Endothelial cell of umbilical vein (primary cell): Measurements from ENCODE around the gene WDR55. TPM values are rescaled to one million over a fixed set of nuclear protein-coding genes. Genes with fewer than 3 reads are reported as not detected.
A peak's percentile ranks its signal among the peaks of the same experiment; 100 is the strongest.

Experiments
- microRNA-seq: library from miRNA; unstranded; fragments of <30 nt; microRNA quantifications from one replicate; pipeline ENCODE4 v1.2.0, GENCODE V29; 2021; ENCODE audit warnings: borderline number of aligned reads, borderline replicate concordance
- polyA plus RNA-seq, 4 experiments: library from polyadenylated mRNA; depleted of rRNA in 3 of 4; stranded (reverse) in 3 of 4; unstranded in 1 of 4; fragments of >200 nt; gene quantifications; 2 replicates each; pipeline versions ENCODE4 v1.2.1 to v1.2.3, GENCODE V29; 2011 to 2012; ENCODE audit warnings: missing spikeins in 1 of 4
- small RNA-seq: library from RNA; depleted of rRNA; stranded (forward); fragments of <200 nt; gene quantifications from one replicate; pipeline ENCODE3, GENCODE V24; 2012; ENCODE audit warnings: low replicate concordance, low read depth; ENCODE audit not compliant: insufficient read depth, insufficient read length
- total RNA-seq: library from RNA; stranded (reverse); gene quantifications from 2 replicates; pipeline ENCODE4 v1.2.3, GENCODE V29; 2021

WDR55 gene
- total and polyA plus RNA-seq, 2 donors (not counting 3 experiments of a cell fraction or from before 2014, with no cell fraction given), result 17.5 to 25.3 TPM

Small RNA genes within 50 kb of the gene (microRNA-seq; reads per million reads assigned to microRNA genes)
- gene MIR3655, result not detected

Small RNA genes within 50 kb of the gene (small RNA-seq; reads per million reads assigned to genes)
- 3.9 reads per million, percentile 28 among the genes with 10 or more reads in this experiment for gene VTRNA1-1
- 8.3 reads per million, percentile 55 among the genes with 10 or more reads in this experiment for gene VTRNA1-2

Other genes starting within 250 kb of the WDR55 start
- 7.6 and 8.8 TPM in 2 replicates for gene EIF4EBP3, start 117.2 kb upstream of the WDR55 start, total RNA-seq
- gene EIF4EBP3, start 117.2 kb upstream of the WDR55 start, polyA plus RNA-seq, result 3.7 and 6.5 TPM in 2 replicates
- gene SRA1, start 107.4 kb upstream of the WDR55 start, total RNA-seq, result 19.7 and 29.7 TPM in 2 replicates
- gene SRA1, start 107.4 kb upstream of the WDR55 start, polyA plus RNA-seq, result 17.6 and 20.3 TPM in 2 replicates
- 12.1 and 13.3 TPM in 2 replicates for gene APBB3, start 100.3 kb upstream of the WDR55 start, total RNA-seq
- gene APBB3, start 100.3 kb upstream of the WDR55 start, polyA plus RNA-seq, result 22.8 and 24.5 TPM in 2 replicates
- 60.9 and 65.6 TPM in 2 replicates for gene SLC35A4, start 100.1 kb upstream of the WDR55 start, total RNA-seq
- 112 and 118 TPM in 2 replicates for gene SLC35A4, start 100.1 kb upstream of the WDR55 start, polyA plus RNA-seq
- gene CD14, start 31.7 kb upstream of the WDR55 start, total RNA-seq, result 0.33 TPM in 1 of 2 replicates, not detected in the other
- gene CD14, start 31.7 kb upstream of the WDR55 start, polyA plus RNA-seq, result 3.7 and 5.1 TPM in 2 replicates
- gene TMCO6, start 25.5 kb upstream of the WDR55 start, total RNA-seq, result 14.2 and 23.7 TPM in 2 replicates
- 22.0 and 23.2 TPM in 2 replicates for gene TMCO6, start 25.5 kb upstream of the WDR55 start, polyA plus RNA-seq
- 56.1 and 63.4 TPM in 2 replicates for gene NDUFA2, start 17.3 kb upstream of the WDR55 start, total RNA-seq
- gene NDUFA2, start 17.3 kb upstream of the WDR55 start, polyA plus RNA-seq, result 130 and 131 TPM in 2 replicates
- gene IK, start 17.1 kb upstream of the WDR55 start, total RNA-seq, result 78.9 and 90.4 TPM in 2 replicates
- 43.4 and 64.0 TPM in 2 replicates for gene IK, start 17.1 kb upstream of the WDR55 start, polyA plus RNA-seq
- gene DND1, start 8.7 kb downstream of the WDR55 start, total RNA-seq, result 1.1 TPM in 2 replicates
- 1.2 and 1.4 TPM in 2 replicates for gene DND1, start 8.7 kb downstream of the WDR55 start, polyA plus RNA-seq
- gene HARS1, start 26.5 kb downstream of the WDR55 start, total RNA-seq, result 104 and 105 TPM in 2 replicates
- gene HARS1, start 26.5 kb downstream of the WDR55 start, polyA plus RNA-seq, result 56.0 and 65.2 TPM in 2 replicates
- gene HARS2, start 26.6 kb downstream of the WDR55 start, total RNA-seq, result 29.6 and 31.7 TPM in 2 replicates
- 19.9 and 23.6 TPM in 2 replicates for gene HARS2, start 26.6 kb downstream of the WDR55 start, polyA plus RNA-seq
- gene ZMAT2, start 35.5 kb downstream of the WDR55 start, total RNA-seq, result 49.0 and 49.4 TPM in 2 replicates
- 45.8 and 58.0 TPM in 2 replicates for gene ZMAT2, start 35.5 kb downstream of the WDR55 start, polyA plus RNA-seq
- gene PCDHA1, start 121.2 kb downstream of the WDR55 start, total RNA-seq, result not detected in 2 replicates
- 0.03 and 0.04 TPM in 2 replicates for gene PCDHA1, start 121.2 kb downstream of the WDR55 start, polyA plus RNA-seq
- not detected in 2 replicates for gene PCDHA2, start 129.9 kb downstream of the WDR55 start, total RNA-seq
- gene PCDHA2, start 129.9 kb downstream of the WDR55 start, polyA plus RNA-seq, result 0.02 TPM in 1 of 2 replicates, not detected in the other
- gene PCDHA3, start 136.2 kb downstream of the WDR55 start, total RNA-seq, result 0.09 TPM in 1 of 2 replicates, not detected in the other
- gene PCDHA3, start 136.2 kb downstream of the WDR55 start, polyA plus RNA-seq, result 0.07 and 0.08 TPM in 2 replicates
- gene PCDHA4, start 142.2 kb downstream of the WDR55 start, total RNA-seq, result 0.04 and 0.14 TPM in 2 replicates
- 0.14 and 0.26 TPM in 2 replicates for gene PCDHA4, start 142.2 kb downstream of the WDR55 start, polyA plus RNA-seq
- not detected in 2 replicates for gene PCDHA5, start 156.7 kb downstream of the WDR55 start, total RNA-seq
- gene PCDHA5, start 156.7 kb downstream of the WDR55 start, polyA plus RNA-seq, result not detected in 2 replicates
- 0.18 TPM in 1 of 2 replicates, not detected in the other for gene PCDHA6, start 163.1 kb downstream of the WDR55 start, total RNA-seq
- 0.04 and 0.08 TPM in 2 replicates for gene PCDHA6, start 163.1 kb downstream of the WDR55 start, polyA plus RNA-seq
- 0.14 TPM in 1 of 2 replicates, not detected in the other for gene PCDHA7, start 169.4 kb downstream of the WDR55 start, total RNA-seq
- 0.07 and 0.30 TPM in 2 replicates for gene PCDHA7, start 169.4 kb downstream of the WDR55 start, polyA plus RNA-seq
- not detected in 2 replicates for gene PCDHA8, start 176.3 kb downstream of the WDR55 start, total RNA-seq
- not detected in 2 replicates for gene PCDHA8, start 176.3 kb downstream of the WDR55 start, polyA plus RNA-seq
- gene PCDHA9, start 183.5 kb downstream of the WDR55 start, total RNA-seq, result not detected in 2 replicates
- gene PCDHA9, start 183.5 kb downstream of the WDR55 start, polyA plus RNA-seq, result 0.03 TPM in 1 of 2 replicates, not detected in the other
- 0.07 and 0.18 TPM in 2 replicates for gene PCDHA10, start 191.0 kb downstream of the WDR55 start, total RNA-seq
- 0.11 and 0.13 TPM in 2 replicates for gene PCDHA10, start 191.0 kb downstream of the WDR55 start, polyA plus RNA-seq
- gene PCDHA11, start 204.1 kb downstream of the WDR55 start, total RNA-seq, result 0.12 TPM in 1 of 2 replicates, not detected in the other
- 0.03 TPM in 1 of 2 replicates, not detected in the other for gene PCDHA11, start 204.1 kb downstream of the WDR55 start, polyA plus RNA-seq
- gene PCDHA12, start 210.4 kb downstream of the WDR55 start, total RNA-seq, result not detected in 2 replicates
- gene PCDHA12, start 210.4 kb downstream of the WDR55 start, polyA plus RNA-seq, result 0.03 TPM in 1 of 2 replicates, not detected in the other
- not detected in 2 replicates for gene PCDHA13, start 217.2 kb downstream of the WDR55 start, total RNA-seq
- not detected in 2 replicates for gene PCDHA13, start 217.2 kb downstream of the WDR55 start, polyA plus RNA-seq